NCI-H748 (cell line): Measurements from ENCODE around the gene SDK1.
"Not testable (repeated sequence)": the region's sequence is repeated elsewhere in the genome, so short reads cannot be mapped to it uniquely, and the experiment has no call there.

Experiments
- DNase-seq: peaks from one replicate; lab custom pipeline; 2025; ENCODE audit not compliant: unreplicated experiment; lab: John Stamatoyannopoulos, UW

SDK1 gene

DNA sequence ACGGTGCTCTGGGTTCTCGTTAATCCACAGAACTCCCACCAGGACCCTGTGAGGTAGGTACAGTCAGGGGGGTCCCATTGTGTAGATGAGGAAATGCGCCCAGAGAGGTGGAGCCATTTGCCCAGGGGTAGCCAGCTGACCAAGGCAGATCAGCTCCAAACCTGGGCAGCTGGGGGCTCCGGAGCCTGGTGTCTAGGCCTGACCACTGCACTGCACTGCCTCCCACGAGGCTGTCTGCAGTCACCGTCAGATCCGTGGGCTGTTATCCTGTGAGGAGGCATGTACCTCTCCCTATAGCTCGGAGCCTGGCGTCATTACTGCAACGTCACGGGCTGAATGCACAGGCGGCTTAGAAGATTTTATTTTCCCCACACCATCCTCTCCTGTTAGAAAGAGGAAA is 969.2 kb downstream of the SDK1 start:
- no peak for DNase-seq

DNA sequence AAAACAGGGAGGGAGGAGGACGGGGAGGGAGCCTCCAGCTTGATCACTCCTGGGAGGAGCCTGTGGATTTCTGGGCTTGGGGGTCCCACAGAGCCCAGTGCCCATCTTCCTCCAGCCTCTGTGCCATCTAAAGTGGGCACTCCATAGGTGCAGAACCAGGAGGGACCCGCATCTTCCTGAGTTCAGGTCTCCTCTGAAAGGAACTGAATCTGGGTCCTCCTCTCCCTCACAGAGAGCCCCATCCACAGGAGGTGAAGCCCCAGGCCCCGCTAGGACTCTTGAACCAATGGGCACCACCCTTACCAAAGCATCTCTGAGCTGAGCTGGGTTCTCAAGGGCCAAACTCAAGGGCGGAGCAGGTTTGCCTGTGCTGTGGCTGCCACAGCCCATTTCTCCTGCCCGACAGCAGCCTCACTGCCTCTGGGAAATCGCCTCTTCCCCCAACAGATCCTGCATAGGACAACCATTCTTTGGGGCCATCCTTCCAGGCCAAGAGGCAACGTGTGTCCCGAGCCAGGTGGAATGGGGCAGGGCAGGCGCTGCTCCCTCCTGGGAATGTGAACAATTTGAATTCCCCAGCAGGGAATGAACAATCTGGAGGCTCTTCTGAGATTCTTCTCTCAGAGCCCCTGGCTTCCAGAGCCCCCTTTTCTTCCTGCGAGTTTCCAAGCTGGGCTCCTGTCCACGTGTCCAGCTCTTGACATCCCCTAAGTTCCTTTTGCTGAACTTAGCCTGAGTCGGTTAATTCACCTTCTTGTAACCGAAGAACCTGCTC is 970.1 kb downstream of the SDK1 start:
- DNase-seq = no peak

DNA sequence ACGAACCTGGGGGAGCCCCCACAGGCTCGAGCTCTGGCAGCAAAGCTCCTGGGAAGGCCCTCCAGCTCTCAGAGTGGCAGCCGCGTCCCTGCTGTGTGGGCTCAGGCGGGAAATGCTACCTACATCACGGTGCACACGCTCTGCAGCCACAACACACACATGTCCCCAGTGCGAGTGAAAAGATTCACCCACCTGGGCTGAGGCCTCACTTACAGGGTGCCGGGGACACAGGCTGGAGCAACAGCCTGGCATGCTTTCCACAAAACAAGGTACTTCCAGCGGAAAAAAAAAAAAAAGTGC is 970.6 kb downstream of the SDK1 start:
- DNase-seq = no peak

GRCh38 chr7:4272141-4272540 is 971.1 kb downstream of the SDK1 start:
- DNase-seq = no peak

DNA sequence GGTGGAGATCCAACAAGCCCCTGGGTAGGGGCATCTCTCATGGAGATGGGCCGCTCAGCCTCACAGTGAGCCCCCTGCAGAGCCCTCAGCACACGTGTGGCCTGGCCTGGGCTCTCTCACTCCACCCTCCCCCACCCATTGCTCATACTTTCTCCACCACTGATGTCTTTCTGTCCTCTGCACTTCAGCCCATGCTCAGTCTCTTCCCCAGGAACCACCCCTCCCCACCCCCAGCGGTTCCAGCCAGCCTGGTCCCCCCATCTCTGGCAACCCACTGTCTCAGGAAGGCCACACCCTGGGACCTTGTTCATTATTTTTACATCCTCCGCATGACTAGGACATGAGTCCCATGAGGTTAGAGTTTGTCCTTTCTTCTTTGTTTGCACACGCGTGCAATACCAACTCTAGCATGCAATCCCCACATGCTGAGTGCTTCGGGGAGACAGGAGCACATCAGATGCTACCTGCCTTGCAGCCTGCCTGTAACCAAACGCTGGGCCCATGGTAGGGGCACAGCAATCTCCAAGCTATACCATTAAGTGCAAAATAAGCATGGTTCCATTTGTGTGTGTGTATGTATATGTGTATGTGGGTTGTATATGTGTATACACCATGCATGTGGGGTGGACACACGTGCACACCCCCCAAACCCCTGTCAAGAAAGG is 972.6 kb downstream of the SDK1 start:
- DNase-seq = no peak

- no peak for DNase-seq
Measured at GRCh38 chr7:4274286-4274685, 973.2 kb downstream of the SDK1 start.

DNA sequence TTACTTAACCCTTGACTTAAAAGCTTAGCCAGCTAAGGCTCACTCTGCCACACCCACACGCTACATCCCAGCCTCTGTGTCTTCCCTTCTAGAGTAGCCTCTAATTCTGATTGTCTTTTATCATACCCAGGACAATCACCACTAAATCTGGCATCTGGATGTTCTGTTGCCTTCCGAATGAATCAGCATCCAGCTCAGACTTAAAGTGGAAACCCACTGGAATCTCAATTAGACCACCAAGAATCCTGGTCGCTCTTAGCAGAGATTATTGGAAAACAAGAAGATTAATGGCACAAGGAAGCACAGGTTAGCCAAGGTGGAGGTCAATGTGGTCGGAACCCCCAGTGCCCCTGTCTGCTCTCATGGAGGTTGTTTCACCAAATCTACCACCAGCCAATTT is 976.9 kb downstream of the SDK1 start:
- no peak for DNase-seq

- DNase-seq = no peak
Measured at GRCh38 chr7:4279216-4279615, 978.2 kb downstream of the SDK1 start.

- DNase-seq = no peak
Measured at GRCh38 chr7:4281231-4281993, 980.4 kb downstream of the SDK1 start.

DNA sequence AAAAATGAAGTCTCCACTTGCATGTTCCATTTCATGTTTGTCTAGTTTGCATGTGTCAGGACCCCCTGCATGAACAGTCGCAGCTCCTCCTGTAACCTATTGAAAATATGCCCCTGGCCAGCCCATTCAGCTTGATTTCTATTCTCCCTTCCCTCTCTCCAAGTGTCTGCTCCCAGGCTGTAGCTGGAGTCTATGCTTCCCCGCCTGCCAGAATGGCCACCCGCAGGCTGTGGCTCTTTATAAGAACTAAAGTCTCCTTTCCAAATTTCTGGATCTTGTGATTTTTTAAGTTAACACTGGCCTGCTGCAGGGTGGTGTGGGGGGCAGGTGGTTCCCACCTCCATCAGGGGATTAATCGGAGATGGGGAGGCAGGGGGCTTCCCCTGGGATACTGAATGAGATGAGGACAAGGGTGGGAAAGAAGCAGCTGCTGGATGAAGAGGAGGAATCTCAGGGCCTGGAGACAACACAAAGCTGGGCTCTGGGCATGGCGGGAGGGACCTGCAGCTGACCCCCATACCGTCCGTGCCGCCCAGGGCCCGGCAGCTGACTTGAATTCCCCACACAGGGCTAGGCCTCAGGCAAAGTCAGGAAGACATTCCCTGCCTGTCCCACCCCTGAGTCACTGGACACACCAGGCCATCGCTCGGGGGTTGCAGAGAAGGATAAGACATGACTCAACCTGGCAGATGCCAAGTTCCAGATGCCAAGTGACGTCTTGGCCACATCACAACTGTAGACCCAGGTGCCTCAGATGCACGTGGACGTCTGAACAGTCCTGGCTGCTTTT is 981.6 kb downstream of the SDK1 start:
- no peak for DNase-seq

DNA sequence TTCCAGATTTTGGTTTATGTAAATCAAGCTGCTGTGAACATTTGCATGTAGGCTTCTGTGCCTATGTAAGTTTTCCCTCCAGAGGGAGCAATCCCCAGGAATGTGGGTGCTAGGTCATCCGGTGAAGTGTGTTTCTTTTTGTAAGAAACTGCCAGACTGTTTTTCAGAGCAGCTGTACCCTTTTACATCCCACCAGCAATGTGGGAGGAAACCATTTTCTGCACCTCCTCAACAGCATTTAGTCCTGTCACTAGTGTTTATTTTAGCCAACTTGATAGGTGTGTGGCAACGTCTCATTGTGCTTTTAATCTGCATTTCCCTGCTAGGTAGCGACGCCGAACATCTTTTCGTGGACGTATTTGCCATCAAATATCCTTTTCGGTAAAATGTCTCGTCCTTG is 985.3 kb downstream of the SDK1 start:
- DNase-seq = no peak

- no peak for DNase-seq
Measured at GRCh38 chr7:4288791-4289394, 987.8 kb downstream of the SDK1 start.

DNA sequence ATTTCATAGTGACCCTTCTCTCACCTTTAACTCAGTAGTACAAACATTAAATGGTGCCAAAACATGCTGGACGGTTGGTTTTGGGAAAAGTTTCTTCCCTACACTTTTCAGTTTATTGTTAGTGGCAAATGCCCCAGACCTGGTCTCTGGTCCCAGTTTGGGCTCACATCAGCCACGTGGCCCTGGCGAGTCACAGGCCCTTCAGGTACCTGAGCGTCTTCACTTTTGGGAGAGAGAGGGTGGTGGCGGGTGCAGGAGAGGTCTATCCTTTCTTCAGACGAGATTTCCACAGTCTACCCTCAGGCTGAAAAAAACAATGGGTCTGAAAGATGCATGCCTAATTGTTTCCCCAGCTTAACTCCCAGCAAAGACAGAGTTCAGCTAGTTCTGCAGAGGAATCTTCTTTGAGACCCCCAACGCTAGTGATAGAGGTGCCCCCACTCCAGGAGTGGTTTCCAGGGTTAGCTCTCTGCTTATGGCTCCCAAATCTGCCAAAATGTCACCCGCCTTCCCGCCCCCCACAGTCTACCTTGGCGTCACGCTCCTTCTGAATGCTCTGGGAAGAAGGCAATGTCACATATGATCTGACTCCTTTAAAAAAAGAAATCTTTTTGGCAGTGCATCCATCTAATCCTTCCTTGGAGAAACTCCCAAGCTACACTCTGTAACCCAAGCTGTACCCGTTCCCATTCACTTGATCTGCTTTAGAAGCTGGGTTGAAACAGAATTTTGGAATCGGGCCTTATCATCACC is 996.3 kb downstream of the SDK1 start:
- DNase-seq = no peak

DNA sequence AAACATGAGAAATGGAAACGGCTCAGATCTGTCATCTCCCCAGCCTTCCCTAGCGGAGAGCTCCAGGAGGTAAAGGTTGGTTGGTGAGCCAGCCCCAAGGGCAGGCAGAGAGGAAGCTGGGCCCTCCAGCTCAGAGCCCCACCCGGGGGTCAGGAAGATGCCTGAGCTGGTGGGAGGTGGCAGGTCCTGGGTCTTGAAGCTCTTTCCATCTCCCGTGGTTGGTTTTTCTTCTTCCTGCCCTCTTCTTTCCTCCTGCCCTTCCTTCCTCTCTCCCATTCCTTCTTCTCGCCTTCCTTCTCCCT is 996.8 kb downstream of the SDK1 start:
- no peak for DNase-seq

- no peak for DNase-seq
Measured at GRCh38 chr7:4299431-4299830, 998.4 kb downstream of the SDK1 start.

- no peak for DNase-seq
Measured at GRCh38 chr7:4302203-4302905, 1001.3 kb downstream of the SDK1 start.

DNA sequence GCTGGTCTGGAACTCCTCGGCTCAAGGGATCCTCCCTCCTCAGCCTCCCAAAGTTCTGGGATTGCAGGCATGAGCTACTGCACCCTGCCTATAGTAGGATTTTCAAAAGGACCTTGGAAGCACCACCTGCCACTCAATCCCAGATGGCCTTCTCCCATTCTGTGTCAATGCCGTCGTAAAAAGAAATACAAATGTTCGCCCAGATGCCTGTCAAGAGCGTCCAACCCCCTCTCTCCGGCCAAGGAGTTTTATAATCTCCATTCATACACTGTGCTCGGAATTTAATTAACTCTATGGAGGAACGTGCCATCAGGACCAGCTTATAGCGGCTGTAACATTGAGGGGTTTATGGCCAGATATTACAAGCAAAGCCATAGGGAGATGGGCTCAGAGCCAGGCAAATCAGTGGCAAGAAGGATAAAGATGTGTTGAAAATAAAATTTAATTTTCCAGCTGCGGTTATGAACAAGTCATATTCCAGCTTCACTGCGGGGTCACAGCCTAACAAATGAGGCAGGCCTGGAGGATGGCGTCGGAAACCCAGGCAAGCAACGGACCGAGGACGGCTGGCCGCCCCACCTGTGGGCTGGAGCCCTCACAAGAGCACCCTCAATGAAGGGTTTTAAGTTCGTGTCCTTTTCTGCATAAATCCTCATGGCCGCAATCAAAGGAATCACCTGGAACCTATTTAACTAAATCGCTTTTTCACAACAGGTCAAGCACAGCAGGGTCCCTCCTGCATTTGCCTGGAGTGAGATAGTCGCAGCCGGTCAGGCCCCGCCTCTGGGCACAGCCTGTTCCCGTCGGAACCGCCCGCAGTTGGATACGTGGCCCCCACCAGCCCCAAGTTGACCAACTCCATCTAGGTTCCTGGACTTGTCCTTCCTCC is 1006.5 kb downstream of the SDK1 start:
- DNase-seq = no peak

GRCh38 chr7:4308205-4308590 is 1007.1 kb downstream of the SDK1 start:
- no peak for DNase-seq

DNA sequence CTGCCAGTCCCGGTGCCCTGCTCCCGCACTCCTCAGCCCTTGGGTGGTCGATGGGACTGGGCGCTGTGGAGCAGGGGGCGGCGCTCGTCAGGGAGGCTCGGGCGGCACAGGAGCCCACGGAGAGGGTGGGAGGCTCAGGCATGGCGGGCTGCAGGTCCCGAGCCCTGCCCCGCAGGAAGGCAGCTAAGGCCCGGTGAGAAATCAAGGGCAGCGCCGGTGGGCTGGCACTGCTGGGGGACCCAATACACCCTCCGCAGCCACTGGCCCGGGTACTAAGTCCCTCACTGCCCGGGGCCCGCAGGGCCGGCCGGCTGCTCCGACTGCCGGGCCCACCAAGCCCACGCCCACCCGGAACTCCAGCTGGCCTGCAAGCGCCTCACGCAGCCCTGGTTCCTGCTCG is 1012.9 kb downstream of the SDK1 start:
- not testable (repeated sequence) for DNase-seq
